Upper lobe of left lung (tissue), 6 donors: ENCODE data around the gene TSHZ2. TPM values are rescaled to one million over a fixed set of nuclear protein-coding genes. Genes with fewer than 3 reads are reported as not detected.

Experiments used
- ATAC-seq, 2 donors: fragments of 200-7000 bp; cut with Tn5 transposase; one replicate each; pipeline ENCODE4 v1.9.1; 2022; ENCODE audit warnings: mild to moderate bottlenecking in 2 of 2, moderate library complexity in 2 of 2; ENCODE audit not compliant: low FRiP score in 2 of 2
- DNase-seq, 2 donors: peaks; one replicate each; pipeline ENCODE4 v3.0.0-alpha.2; 2019 to 2020
- H3K27ac ChIP-seq, 4 donors: fragments of 200-600 bp; sonication (generic); one replicate each; pipeline ENCODE4 v1.5.1; 2016 to 2019
- H3K27me3 ChIP-seq, 4 donors: fragments of 200-600 bp; sonication (generic); one replicate each; pipeline ENCODE4 v1.5.1; 2017 to 2019
- H3K36me3 ChIP-seq, 4 donors: fragments of 200-600 bp; sonication (generic); one replicate each; pipeline ENCODE4 v1.5.1; 2016 to 2019
- H3K4me1 ChIP-seq, 4 donors: fragments of 200-600 bp; sonication (generic); one replicate each; pipeline ENCODE4 v1.5.1; 2018 to 2019
- H3K4me3 ChIP-seq, 4 donors: fragments of 200-600 bp; sonication (generic); one replicate each; pipeline ENCODE4 v1.5.1; 2017 to 2019; ENCODE audit warnings: mild to moderate bottlenecking in 2 of 4, moderate library complexity in 1 of 4
- H3K9me3 ChIP-seq, 4 donors: fragments of 200-600 bp; sonication (generic); one replicate each; pipeline ENCODE4 v1.5.1; 2018 to 2019
- EP300 ChIP-seq, 4 donors: sonication (generic); formaldehyde crosslinking; IDR thresholded peaks; one replicate each; pipeline ENCODE4 v1.5.1; 2017; ENCODE audit warnings: antibody characterized with exemption in 4 of 4, control low read depth in 2 of 4
- POLR2A ChIP-seq, 4 donors: fragments of 450-650 bp; IDR thresholded peaks; one replicate each; pipeline ENCODE4 v1.5.1; 2016 to 2017; ENCODE audit warnings: antibody characterized with exemption in 4 of 4, mild to moderate bottlenecking in 2 of 4
- POLR2AphosphoS5 ChIP-seq, 2 donors: sonication (generic); formaldehyde crosslinking; IDR thresholded peaks; one replicate each; pipeline ENCODE4 v1.5.1; 2017; ENCODE audit warnings: antibody characterized with exemption in 2 of 2
- WGBS, 2 donors: methylation state at CpG; one replicate each; pipeline ENCODE4 v1.1.5; 2017 to 2018; 5-methylcytosine and 5-hydroxymethylcytosine counted together
- total RNA-seq, 6 donors: library from RNA; depleted of rRNA in 4 of 6; stranded (reverse); fragments of >200 nt in 4 of 6; gene quantifications; one replicate each; pipeline versions ENCODE4 v1.1.0 to v1.2.1, GENCODE V29; 2016 to 2021
- TF ChIP-seq, protein P1 (sequence below), 6 experiments: fragments of 450-650 bp in 4 of 6; fragments of 200-600 bp in 2 of 6; sonication (generic) in 2 of 6; IDR thresholded peaks; one replicate each; pipeline ENCODE4 v1.5.1; 2016 to 2019; ENCODE audit warnings: antibody characterized with exemption in 6 of 6
- donor health status: DM: no; HTN: no; CAD: no; lungs with moderate emphysema.
- donor health status: DM: no; HTN: yes; CAD: no; lungs with severe emphysema.

Gene TSHZ2
- total RNA-seq, 6 donors from 2014 or later = 1.8 to 10.0 (median 3.2) TPM

DNA sequence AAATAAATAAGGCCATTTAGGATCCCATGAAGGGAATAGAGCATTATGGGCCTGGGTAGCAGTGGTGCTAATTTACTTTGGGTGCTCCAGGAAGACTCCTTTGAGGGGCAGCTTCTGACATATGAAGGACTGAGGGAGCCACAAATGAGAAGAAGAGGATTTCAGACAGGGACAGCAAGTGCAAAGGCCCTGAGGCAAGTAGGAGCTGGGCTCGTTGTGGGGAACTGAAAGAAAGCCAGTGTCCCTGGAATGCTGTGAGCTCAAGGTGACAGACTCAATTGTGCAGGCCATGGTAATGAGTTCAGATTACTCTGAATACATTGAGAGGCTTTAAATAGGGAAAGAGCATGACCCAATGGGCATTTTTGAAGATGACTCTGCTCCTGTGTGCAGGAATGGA lies 307.6 kb downstream of the TSHZ2 start:
- no peak overlapping the region for H3K4me3 ChIP-seq
- no peaks in the 10 kb centered on the region for H3K36me3 ChIP-seq
- H3K27me3 ChIP-seq = no peaks in the 10 kb centered on the region
- TF ChIP-seq, protein P1, sequence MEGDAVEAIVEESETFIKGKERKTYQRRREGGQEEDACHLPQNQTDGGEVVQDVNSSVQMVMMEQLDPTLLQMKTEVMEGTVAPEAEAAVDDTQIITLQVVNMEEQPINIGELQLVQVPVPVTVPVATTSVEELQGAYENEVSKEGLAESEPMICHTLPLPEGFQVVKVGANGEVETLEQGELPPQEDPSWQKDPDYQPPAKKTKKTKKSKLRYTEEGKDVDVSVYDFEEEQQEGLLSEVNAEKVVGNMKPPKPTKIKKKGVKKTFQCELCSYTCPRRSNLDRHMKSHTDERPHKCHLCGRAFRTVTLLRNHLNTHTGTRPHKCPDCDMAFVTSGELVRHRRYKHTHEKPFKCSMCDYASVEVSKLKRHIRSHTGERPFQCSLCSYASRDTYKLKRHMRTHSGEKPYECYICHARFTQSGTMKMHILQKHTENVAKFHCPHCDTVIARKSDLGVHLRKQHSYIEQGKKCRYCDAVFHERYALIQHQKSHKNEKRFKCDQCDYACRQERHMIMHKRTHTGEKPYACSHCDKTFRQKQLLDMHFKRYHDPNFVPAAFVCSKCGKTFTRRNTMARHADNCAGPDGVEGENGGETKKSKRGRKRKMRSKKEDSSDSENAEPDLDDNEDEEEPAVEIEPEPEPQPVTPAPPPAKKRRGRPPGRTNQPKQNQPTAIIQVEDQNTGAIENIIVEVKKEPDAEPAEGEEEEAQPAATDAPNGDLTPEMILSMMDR (IDR thresholded peaks at IDR 0.05) = no peak
- no peak for TF ChIP-seq EP300 (IDR thresholded peaks at IDR 0.05)
- TF ChIP-seq POLR2A (IDR thresholded peaks at IDR 0.05) = no peak
- TF ChIP-seq POLR2AphosphoS5 (IDR thresholded peaks at IDR 0.05) = no peak
- H3K27ac ChIP-seq = no peak overlapping the region
- no peaks in the 10 kb centered on the region for H3K4me1 ChIP-seq
- no peaks in the 10 kb centered on the region for H3K9me3 ChIP-seq
- ATAC-seq (no peak), DNase-seq (no peak)
- WGBS, 2 donors = 80 to 81% methylated on average over 1 of the region's 1 CpG

DNA sequence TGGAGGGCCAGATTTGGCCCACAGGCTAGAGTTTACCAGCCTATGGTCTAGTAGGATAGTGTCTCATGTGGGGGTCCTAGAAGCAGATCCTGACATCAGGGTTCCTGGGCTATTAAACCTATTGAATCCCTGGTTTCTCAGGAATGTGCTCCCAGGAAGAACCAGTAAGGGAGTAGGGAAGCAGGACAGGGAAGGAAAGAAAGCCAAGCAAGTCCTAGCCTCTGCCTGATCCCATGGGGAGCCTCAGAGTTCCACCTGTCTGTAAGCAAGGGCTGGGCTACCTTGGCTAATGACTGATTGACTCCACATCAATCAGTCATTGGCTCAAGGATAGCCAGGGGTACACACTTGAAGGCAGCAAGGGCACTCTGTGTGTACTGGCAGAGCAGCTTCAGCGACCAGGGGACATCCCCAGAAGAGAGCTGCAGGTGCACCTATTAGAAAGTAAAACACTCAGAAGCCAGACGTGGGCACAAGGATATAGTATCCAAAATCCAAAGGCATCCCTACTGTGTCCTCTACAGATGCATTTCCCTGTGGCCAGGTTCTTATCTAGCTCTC lies 309.5 kb downstream of the TSHZ2 start:
- Histone ChIP-seq H3K27me3 (no peaks in the 10 kb centered on the region), H3K27ac (no peak overlapping the region), H3K36me3 (no peaks in the 10 kb centered on the region), H3K4me1 (no peaks in the 10 kb centered on the region), H3K9me3 (no peaks in the 10 kb centered on the region), H3K4me3 (no peak overlapping the region)
- TF ChIP-seq, protein P1 (IDR thresholded peaks at IDR 0.05) = no peak
- TF ChIP-seq POLR2AphosphoS5 (IDR thresholded peaks at IDR 0.05) (no peak), POLR2A (IDR thresholded peaks at IDR 0.05) (no peak), EP300 (IDR thresholded peaks at IDR 0.05) (no peak)
- DNase-seq (no peak), ATAC-seq (no peak)
- 74 to 83% methylated on average over 1 to 2 of the region's 2 CpGs for WGBS, 2 donors

DNA sequence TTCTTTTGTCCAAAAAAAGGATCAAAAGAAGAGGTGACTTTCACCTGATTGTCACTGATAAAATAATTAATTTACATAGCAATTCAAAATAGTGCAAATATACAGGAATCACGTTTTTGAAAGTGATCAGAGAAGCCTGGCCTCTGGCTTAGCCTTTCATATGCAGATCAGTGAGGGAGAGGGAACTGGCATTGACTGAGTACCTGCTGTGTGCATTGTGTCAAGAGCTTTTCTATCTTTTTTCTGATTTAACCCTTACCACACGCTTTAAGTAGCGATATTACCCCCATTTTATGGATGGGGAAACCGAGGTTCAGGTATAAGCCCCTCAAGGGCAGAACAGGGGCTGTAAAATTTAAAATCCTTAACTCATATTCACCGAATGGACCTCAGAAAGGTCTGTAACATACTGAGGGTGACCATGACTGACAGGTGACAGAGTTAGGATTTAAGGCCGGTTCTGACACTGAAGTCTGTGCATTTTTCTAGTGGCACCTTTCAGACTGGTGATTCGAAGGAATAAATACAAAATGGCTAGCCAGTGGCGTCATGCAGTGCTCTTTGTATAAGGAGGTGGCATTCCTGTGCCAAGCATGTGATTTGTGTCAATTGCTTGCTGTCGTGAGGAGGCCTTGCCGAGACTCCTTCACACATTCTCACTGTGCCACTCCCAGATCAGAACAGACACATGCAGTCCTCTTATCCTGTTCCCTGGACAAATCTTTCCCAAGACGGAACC lies 310.2 kb downstream of the TSHZ2 start:
- Histone ChIP-seq H3K4me3 (no peak overlapping the region), H3K27ac (no peak overlapping the region), H3K36me3 (no peaks in the 10 kb centered on the region), H3K9me3 (no peaks in the 10 kb centered on the region), H3K27me3 (no peaks in the 10 kb centered on the region), H3K4me1 (no peaks in the 10 kb centered on the region)
- no peak for DNase-seq
- 71 to 78% methylated on average over 11 of the region's 11 CpGs for WGBS, 2 donors
- TF ChIP-seq POLR2AphosphoS5 (IDR thresholded peaks at IDR 0.05) (no peak), POLR2A (IDR thresholded peaks at IDR 0.05) (no peak)
- TF ChIP-seq, protein P1 (IDR thresholded peaks at IDR 0.05) = no peak
- ATAC-seq = no peak

DNA sequence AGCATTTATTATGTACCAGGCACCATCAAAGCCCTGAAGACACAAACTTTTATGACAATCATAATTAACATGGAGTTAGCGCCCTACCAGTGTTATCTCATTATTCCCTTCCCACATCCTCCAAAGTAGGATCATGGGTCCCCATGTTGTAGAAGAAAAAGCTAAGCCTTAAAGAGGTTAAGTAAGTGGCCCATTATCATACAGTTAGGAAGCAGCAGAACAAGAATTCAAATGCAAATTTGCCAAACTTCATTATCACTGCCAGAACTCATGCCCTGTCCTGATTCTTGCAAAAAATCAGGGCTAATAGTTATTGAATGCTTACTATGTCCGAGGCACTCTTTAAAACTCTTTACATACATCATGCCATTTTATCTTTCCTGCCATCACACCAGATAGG lies 310.9 kb downstream of the TSHZ2 start:
- ATAC-seq = no peak
- no peak for DNase-seq
- H3K27me3 ChIP-seq = no peaks in the 10 kb centered on the region

More for the DNA sequence above, 310.9 kb downstream of the TSHZ2 start:
- Histone ChIP-seq H3K4me1 (no peaks in the 10 kb centered on the region), H3K9me3 (no peaks in the 10 kb centered on the region), H3K4me3 (no peak overlapping the region), H3K27ac (no peak overlapping the region), H3K36me3 (no peaks in the 10 kb centered on the region)
- TF ChIP-seq POLR2A (IDR thresholded peaks at IDR 0.05) (no peak), POLR2AphosphoS5 (IDR thresholded peaks at IDR 0.05) (no peak), EP300 (IDR thresholded peaks at IDR 0.05) (no peak)
- TF ChIP-seq, protein P1 (IDR thresholded peaks at IDR 0.05) = no peak
- 62 to 68% methylated on average over 2 of the region's 2 CpGs for WGBS, 2 donors
